PC-3 (cell line): Measurements from ENCODE around the gene COL13A1.

Experiments used
- EZH2 ChIP-seq: fragments of 300-600 bp; sonication (generic); IDR thresholded peaks from one replicate; pipeline ENCODE4 v1.6.1; 2017; ENCODE audit warnings: antibody characterized with exemption, mild to moderate bottlenecking, low read length; ENCODE audit not compliant: unreplicated experiment
- TF ChIP-seq, protein P1 (sequence below): fragments of 300-600 bp; sonication (generic); conservative IDR thresholded peaks from 2 replicates; pipeline ENCODE4 v1.5.1; 2017; ENCODE audit warnings: antibody characterized with exemption, low read depth, mild to moderate bottlenecking, low read length

DNA sequence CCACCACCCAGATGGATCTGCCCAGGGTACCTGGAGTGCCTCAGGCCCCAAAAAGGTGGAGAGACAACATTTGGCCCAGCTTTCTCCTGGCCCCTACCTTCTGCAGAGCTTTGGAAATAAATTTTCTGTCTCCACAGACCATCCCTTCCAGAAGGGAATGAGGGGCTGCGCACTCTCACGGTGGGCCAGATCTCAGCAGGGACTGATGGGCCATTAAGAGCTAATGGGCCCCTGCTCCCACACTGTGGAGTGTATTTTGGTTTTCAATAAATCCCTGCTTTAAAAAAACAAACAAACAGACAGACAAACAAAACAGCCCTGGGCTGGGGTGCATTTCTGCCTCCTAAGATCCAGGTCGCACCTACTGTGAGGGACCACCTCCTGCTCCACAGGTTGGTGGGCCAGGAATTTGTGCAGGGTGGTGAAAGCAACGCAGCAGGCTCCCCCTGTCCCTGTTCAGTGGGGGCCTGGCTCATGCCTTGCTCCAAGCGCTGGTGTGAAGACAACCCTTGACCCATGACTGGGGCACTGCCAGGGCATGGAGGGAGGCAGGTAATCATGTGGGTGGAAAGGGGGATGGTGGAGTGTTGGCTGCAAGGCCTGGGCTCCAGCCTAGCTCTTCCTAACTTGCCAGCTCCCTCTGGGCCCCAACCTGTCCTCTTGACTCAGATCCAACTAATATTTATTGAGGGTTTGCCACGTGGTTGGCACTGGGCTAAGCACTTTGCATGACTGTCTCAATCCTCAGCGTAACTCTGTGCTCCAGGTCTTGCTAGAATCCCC lies 88.5 kb downstream of the COL13A1 start:
- TF ChIP-seq EZH2 = no peak
- TF ChIP-seq, protein P1, sequence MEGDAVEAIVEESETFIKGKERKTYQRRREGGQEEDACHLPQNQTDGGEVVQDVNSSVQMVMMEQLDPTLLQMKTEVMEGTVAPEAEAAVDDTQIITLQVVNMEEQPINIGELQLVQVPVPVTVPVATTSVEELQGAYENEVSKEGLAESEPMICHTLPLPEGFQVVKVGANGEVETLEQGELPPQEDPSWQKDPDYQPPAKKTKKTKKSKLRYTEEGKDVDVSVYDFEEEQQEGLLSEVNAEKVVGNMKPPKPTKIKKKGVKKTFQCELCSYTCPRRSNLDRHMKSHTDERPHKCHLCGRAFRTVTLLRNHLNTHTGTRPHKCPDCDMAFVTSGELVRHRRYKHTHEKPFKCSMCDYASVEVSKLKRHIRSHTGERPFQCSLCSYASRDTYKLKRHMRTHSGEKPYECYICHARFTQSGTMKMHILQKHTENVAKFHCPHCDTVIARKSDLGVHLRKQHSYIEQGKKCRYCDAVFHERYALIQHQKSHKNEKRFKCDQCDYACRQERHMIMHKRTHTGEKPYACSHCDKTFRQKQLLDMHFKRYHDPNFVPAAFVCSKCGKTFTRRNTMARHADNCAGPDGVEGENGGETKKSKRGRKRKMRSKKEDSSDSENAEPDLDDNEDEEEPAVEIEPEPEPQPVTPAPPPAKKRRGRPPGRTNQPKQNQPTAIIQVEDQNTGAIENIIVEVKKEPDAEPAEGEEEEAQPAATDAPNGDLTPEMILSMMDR = no peak
